ENCODE data around the gene FBLN2.

Gene FBLN2

GRCh38 chr3:13628432-13628831, 79.5 kb downstream of the FBLN2 start:
- DNase-seq: no peak

DNA sequence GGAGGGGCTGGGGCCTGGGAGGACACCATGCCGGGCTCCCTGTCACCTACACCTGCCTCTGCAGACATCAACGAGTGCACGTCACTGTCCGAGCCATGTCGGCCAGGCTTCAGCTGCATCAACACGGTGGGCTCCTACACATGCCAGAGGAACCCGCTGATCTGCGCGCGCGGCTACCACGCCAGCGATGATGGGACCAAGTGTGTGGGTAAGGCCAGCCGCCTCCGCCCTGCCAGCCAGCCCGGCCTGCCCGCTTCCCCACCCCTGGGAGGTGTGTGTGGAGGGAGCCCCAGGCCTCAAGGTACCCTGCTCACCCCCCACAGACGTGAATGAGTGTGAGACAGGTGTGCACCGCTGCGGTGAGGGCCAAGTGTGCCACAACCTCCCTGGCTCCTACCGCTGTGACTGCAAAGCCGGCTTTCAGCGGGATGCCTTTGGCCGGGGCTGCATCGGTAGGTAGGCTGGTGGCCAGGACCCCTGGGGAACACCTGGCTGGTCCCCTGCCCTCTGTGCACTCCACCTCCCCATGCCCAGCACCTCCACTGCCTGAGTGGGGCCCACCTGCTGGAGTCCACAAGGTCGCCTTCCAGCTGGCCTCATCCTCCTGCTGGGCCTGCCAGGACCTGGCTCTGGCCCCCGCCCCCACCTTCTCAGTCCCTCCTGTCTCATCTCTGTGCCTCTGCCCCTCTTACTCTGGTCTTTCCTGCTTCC, 80.1 kb downstream of the FBLN2 start:
- DNase-seq: no peak

DNA sequence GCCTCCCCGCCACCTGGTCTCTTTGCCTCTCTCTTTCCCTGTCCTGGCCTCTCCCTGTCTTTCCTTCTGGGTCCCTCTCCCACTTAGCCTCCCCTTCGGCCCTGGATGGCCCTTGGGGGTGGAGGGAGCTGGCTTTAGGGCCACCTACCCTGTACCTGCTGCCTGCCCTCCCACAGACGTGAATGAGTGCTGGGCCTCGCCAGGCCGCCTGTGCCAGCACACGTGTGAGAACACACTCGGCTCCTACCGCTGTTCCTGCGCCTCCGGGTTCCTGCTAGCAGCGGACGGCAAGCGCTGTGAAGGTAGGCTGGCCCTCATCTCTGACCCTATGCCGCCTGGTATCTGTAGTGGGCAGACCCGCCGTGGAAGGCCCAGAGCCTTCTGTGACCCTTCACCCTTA, 80.7 kb downstream of the FBLN2 start:
- DNase-seq: no peak

DNA sequence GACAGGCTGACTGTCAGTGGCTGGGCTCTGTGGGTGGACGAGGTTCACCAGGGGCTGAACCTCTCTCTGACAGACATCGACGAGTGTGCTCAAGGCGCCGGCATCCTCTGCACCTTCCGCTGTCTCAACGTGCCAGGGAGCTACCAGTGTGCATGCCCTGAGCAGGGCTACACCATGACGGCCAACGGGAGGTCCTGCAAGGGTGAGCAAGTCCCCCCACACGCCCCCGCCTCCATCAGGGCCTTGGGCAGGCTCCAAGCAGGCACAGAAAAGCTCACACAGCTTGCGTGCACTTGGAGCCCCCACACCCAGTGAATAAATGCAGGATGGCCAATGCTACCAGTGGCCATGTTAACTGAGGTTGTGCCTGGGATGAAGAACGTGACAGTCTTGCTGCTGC, 82.3 kb downstream of the FBLN2 start:
- DNase-seq: no peak

DNA sequence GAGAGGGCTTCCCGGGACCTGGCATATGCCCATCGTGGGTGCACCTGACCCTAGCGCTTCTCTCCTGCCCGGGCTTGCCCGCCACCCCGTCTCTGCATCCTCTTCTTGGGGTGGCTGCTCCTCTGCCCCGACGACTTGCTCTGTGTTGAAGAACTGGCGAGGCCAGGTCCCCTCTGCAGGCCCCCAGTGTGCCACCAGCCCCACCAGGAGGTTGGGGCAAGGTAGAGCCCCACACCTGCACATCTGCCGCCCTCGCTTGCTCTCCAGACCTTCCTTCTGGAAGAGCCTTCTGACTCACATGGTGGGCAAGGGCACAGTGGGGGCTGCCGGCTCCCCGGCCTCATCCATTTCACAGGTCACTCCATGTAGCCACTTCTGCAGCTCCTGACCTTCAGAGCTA, 84.3 kb downstream of the FBLN2 start:
- no peak for DNase-seq

DNA sequence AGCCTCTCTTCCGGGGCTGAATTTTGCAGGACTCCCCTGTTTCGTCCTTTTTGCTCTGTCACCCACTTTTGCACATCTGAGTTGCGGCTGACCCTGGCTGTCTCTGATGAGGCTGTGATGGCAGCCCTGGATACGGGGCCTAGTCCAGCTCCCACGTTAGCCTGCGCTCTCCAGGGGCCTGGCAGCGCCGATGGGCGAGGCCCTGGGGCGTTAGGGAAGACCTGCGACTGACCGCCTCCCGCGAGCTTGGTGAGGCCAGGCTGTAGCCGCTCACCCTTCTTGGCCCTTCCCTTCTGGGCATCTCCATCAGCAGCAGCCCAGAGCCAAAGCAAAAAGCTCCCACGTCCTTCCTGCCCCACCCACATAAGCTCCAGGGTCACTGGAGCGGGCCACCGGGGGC, 85.2 kb downstream of the FBLN2 start:
- DNase-seq: no peak

- no peak for DNase-seq
These were observed 85.7 kb downstream of the FBLN2 start for GRCh38 chr3:13634615-13635014.

DNA sequence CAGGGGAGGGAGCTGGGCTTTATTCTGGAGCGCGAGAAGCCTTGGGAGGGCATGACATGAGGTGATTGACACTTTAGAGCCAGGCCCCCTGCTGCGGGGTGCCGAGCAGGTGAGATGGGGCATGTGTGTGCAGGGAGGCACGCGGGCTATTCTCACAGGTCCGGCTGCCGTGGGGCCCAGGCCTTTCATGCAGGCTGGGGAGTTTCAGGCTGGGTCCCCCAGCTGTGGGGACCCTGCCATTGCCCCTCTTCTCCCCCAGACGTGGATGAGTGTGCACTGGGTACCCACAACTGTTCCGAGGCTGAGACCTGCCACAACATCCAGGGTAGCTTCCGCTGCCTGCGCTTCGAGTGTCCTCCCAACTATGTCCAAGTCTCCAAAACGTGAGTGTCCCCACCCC, 87.3 kb downstream of the FBLN2 start:
- DNase-seq: no peak

DNA sequence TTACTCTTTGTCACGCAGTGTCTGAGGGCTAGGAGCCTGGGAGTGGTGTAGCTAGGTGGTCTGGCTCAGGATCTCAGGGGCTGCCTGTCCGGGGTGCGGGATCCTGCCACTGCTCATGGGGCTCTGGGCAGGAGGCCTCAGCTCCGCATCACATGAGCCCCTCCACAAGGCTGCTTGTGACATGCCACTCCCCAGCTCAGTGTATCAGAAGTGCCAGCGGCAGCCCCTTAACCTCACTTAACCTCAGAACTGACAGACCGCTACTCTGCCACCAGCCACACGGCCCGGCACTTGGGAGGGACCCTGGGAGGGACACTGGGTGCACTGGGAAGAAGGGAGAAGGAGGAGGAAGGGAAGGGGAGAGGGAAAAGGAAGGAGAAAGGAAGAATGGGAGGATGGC, 87.9 kb downstream of the FBLN2 start:
- no peak for DNase-seq

- DNase-seq: no peak
These were observed 88.5 kb downstream of the FBLN2 start for GRCh38 chr3:13637311-13637891.

DNA sequence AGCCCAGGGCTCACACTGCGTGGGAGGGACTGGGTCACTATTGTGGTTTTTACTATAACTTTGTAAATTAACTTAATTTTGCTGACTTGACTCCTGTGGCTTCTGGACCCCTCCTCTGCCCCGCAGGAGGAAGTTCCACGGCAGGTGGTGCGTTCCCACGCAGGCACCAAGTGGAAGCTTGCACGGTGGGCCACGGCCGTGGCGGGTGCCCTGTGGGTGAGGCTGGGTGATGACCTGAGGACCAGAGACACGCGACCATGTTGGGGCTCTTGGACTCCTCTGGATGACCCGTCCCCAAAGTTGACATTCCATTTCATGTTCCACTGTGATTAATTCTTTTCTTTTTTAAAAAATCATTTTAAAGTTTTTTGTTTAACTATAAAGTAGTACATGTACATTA, 89.0 kb downstream of the FBLN2 start:
- no peak for DNase-seq

DNA sequence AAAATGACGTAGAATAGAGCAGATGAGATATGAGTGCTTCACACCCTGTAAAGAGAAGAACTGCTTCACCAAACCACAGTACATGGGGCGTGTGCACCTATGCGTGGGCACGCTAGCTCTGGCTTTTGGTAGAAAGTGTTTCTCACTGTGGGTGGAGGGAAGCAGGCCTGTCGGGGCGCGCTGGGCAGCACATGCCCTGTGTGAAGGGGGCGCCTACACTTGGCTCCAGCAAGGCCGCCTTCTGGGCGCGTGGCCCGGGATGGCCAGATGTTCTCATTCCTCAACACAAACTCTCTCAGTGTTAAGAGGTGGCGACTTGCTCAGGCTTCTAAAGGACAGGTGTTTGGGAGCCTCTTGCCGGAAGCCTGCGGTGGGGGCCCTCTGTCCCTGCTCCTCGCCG, 90.0 kb downstream of the FBLN2 start:
- DNase-seq: no peak

DNA sequence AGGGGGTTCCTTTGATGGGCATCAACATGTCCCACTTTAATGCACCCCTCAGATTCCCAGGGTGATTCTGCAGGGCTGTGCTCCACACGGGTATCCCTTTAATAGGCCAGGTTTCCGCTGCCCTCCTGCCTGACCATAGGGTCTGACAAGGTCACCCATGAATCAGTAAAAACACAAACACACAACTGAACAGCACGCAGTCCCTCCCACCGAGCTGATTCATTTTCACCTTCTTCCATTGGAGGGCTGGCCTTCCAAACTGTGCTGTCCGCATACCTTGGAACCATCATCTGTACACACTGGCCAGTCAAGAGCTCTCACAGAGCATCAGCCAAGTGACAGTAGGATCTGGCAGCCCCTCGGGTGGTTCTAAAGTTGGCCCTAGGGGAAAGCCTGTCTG, 93.7 kb downstream of the FBLN2 start:
- no peak for DNase-seq

GRCh38 chr3:13644341-13645117, 95.6 kb downstream of the FBLN2 start:
- no peak for DNase-seq

GRCh38 chr3:13645801-13646637, 97.1 kb downstream of the FBLN2 start:
- DNase-seq: no peak

GRCh38 chr3:13647298-13648059, 98.6 kb downstream of the FBLN2 start:
- no peak for DNase-seq

DNA sequence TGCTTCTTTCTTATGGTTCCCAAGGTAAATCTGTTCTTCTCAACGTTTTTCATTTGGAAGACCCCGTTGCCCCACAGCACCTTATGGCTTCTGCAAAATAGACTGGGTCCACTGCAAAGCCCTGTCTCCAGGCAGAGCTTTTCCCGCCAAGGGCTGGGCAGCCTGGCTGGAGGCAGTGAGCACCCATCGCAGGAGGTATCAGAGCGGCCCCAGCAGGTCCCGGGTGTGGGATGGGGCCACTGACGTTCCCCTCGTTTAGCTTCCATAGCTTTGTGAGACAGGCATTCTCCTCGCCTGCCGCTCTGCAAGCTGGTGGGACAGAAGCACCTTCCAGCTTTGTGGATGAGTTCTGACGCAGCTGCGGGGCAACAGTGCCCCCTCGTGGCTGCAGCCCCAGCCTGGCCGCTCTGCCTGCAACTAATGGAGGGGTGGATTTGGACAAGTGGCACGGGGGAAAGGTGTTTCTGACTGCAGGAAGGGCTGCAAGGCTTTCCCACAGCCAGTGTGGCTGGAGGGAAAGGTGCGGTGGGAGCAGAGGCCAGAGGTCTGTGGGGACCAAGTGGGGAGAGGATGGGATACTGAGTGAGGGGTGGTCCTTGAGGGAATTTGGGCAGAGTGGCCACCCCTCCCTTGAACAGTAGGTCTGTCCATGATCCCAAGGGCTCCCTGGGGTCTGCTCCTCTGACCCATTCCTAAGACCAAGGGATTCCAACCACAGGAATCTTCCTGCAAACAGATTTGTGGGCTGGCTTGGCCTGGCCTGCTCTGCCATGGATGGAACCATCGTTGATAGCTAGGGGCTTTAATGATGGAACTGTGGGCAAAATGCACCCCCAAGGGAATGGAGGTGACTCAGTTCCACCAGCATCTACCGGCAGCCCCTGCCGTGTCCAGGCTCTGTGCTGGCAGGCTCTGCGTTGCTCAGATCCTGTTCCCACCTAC, 99.4 kb downstream of the FBLN2 start:
- peak; percentile 62 for DNase-seq

DNA sequence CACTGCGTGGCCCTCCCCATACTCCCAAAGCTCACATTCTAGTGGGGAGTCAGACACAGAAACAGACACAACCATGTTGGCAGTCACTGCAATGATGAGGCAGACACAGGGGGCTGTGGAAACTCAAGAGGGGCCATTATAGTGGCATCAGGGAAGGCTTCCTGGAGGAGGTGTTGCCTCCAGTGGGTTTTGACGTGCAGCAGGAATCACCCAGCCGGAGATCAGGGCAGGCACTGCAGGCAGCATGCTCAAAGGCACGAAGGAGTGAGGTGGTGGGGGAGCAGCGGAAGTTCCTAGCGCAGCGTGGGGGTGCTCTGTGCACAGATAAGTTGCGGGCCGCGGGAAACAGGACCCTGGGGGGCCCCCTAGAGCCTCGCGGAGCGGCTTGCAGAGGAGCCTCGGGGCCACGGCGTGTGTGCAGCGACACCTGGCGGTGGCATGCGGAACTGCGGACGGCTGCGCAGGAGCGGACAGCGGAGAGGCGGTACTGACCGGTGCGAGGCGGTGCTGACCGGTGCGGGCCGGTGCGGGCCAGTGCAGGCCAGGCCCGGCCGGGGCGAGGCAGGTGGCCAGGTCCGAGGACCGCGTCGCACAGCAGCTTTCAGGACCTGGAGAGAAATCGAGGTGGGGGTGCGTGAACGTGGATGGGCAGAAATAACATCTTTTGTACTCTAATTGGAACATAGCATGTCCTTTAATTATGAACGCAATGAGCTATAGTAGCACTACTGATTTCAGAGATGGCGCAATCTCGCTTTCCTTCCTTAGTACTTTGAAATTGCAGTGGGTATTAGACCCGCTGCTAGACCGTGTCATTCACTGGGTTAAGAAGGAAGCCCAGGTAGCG, 101.5 kb downstream of the FBLN2 start:
- peak; percentile 62 for DNase-seq

DNA sequence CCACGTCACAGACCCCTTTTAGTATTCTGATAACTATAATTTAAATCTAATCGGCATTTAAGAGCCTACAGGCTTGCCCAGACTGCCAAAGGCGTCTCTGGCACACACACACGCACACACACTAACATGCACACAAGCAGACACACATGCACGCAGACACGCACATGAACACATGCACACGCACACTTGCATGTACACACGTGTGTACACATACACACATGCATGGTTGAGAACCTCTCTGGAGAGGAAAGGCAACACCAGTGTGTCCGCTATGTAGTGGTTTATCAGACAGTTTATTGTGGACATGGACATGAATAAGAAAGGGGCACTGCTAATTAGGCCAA, 102.1 kb downstream of the FBLN2 start:
- no peak for DNase-seq

GRCh38 chr3:13651775-13652428, 103.0 kb downstream of the FBLN2 start:
- no peak for DNase-seq
